Right lobe of liver (tissue), 4 donors: ENCODE results near the gene SLC7A6OS.

Experiments used
- POLR2A ChIP-seq: fragments of 450-650 bp; IDR thresholded peaks from one replicate; pipeline ENCODE4 v1.6.1; 2017; ENCODE audit warnings: antibody characterized with exemption, mild to moderate bottlenecking
- TF ChIP-seq, protein P1 (sequence below), 4 donors: fragments of 200-600 bp in 3 of 4; fragments of 450-650 bp in 1 of 4; IDR thresholded peaks; one replicate each; pipeline versions ENCODE4 v1.5.1 to v1.8.0; 2016 to 2022; ENCODE audit warnings: antibody characterized with exemption in 4 of 4, mild to moderate bottlenecking in 2 of 4
- donor health status: DM: no; HTN: no; CAD: no.
- donor health status: DM: no; HTN: no; CAD: no.
- donor health status: DM: no; HTN: yes; CAD: no.

GRCh38 chr16:68283346-68283745, 27.4 kb downstream of the SLC7A6OS start:
- TF ChIP-seq, protein P1, sequence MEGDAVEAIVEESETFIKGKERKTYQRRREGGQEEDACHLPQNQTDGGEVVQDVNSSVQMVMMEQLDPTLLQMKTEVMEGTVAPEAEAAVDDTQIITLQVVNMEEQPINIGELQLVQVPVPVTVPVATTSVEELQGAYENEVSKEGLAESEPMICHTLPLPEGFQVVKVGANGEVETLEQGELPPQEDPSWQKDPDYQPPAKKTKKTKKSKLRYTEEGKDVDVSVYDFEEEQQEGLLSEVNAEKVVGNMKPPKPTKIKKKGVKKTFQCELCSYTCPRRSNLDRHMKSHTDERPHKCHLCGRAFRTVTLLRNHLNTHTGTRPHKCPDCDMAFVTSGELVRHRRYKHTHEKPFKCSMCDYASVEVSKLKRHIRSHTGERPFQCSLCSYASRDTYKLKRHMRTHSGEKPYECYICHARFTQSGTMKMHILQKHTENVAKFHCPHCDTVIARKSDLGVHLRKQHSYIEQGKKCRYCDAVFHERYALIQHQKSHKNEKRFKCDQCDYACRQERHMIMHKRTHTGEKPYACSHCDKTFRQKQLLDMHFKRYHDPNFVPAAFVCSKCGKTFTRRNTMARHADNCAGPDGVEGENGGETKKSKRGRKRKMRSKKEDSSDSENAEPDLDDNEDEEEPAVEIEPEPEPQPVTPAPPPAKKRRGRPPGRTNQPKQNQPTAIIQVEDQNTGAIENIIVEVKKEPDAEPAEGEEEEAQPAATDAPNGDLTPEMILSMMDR (IDR thresholded peaks at IDR 0.05), result no peak
- TF ChIP-seq POLR2A, result no peak
